GM18867 (cell line): ENCODE results near the gene ANKDD1B.

Source experiments
- ATAC-seq: cut with Tn5 transposase; IDR thresholded peaks from one replicate; pipeline ENCODE4 v1.9.1; 2021; ENCODE audit warnings: mild to moderate bottlenecking, moderate library complexity; ENCODE audit not compliant: unreplicated experiment

Gene ANKDD1B

GRCh38 chr5:75614176-75614575 is 2.9 kb downstream of the ANKDD1B start:
- ATAC-seq, result no peak

- ATAC-seq, result no peak
Observed at GRCh38 chr5:75616371-75616881, 5.2 kb downstream of the ANKDD1B start.

- no peak for ATAC-seq
Observed at GRCh38 chr5:75616971-75617621, 5.8 kb downstream of the ANKDD1B start.

DNA sequence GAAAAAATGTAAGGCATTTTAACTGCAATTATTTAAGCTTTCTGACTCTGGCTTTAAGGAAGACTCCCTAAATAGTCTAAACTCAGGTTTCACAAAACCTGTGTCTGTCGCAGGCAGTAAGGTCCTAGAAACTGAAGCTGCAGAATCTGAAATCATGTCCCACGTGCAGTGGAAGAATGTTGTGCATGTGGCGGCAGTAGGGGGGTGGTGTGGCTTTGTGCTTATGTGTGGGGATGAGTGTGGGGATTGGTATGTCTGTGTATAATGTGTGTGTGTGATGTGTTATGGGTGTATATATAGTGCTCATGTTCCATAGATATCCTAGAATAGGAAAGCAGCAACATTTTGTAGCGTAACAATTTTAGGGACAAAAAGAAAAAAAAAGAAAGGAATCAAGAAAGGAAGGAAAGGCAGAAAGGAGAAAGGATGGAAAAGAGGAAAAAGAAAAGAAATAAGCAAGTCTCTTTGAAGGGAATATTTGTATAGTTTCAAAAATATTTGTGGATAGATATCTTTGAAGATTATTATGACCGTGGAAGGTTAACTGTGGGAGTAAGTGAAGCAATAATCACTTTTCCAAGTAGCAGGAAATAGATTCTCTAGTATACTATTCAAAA is 6.6 kb downstream of the ANKDD1B start:
- no peak for ATAC-seq

DNA sequence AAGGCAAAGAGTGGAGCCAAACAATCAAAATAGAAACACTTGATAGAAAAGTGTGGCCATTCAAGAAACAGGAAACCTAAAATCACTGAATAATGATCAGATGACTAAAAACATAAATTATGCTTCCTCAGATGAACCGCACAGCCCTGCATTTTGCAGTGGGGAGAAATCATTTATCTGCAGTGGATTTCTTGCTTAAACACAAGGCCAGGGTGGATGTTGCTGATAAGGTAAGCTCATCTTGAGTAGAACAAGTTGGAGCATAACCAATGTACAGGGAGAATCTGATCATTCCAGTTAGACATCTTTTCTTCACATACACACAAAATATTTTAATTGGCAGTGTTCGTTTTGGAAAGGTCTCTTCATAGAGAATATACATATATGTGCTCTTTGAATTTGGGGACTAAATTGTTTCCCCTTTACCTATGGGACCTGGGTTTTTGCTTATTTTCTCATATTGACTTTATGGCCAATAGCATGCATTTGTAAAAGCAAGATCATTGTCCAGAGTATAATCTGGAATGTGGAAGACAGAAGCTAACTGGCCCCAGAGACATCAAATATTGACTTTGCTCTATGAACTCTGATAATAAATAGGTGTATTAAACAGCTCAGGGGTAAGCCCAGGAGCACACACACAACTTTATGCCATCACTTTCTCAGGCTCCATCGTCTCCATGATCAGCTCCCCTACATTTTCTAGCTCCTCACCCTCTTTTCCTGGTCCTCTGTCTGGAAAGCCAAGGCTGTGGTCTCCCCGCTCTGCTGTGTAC is 9.1 kb downstream of the ANKDD1B start:
- no peak for ATAC-seq

DNA sequence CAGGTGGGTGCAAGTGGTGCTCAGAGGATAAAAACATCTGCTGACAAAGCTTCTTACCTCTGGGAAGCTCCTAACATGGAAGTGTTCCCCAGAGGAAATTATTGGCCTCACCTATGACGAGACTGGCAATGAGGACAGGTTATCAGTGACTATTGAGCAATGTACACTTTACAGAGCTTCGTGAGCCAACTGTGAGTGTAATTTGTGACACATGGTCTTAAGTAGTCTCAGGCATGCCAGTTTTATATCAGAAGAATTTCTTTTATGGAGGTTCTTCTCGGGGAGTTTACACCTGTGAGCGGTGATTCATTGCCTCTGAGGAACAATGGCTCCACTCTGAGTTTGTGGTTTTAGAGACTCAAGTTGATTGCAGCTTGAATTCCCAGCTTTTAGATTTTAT is 11.3 kb downstream of the ANKDD1B start:
- no peak for ATAC-seq

DNA sequence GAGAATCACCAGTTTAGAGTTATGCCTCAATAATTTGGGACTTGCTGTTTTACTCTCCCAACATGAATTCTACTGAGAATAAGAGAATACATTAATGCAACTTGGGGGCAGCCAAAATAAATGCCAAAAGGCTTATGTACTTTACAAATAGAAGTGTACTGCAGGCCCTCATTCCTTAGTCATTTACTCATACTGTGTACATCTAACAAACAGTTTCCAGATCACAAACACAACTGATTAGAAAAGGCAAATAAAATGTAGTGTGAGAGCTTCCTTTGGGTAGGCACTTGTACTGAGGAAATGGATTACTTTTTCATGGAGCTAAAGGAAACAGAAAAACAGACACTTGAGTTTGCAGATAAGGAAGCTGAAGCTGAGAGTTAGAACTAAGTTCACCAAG is 12.6 kb downstream of the ANKDD1B start:
- no peak for ATAC-seq

- ATAC-seq, result no peak
Observed at GRCh38 chr5:75626959-75627358, 15.7 kb downstream of the ANKDD1B start.

DNA sequence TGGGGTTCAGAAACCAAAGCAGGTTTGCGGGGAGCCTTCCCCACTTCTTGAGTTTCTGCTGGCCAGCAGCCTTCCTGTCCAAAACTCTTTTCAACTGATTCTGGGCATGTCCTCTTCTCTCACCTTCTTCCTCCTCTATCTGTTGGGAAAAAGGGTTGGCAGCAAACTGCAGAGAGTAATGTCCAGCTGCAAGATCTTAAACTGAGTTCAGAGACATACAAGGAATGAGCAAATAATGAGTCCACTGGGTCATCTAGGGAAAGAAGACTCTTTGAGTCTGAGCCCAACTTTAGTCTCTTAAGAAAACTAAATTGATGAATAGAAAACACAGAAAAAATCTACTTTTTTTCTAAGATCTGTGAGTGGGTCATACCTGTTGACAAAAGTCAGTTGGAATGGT is 16.5 kb downstream of the ANKDD1B start:
- ATAC-seq, result no peak

GRCh38 chr5:75630875-75631274 is 19.6 kb downstream of the ANKDD1B start:
- no peak for ATAC-seq

GRCh38 chr5:75632321-75632720 is 21.1 kb downstream of the ANKDD1B start:
- no peak for ATAC-seq

DNA sequence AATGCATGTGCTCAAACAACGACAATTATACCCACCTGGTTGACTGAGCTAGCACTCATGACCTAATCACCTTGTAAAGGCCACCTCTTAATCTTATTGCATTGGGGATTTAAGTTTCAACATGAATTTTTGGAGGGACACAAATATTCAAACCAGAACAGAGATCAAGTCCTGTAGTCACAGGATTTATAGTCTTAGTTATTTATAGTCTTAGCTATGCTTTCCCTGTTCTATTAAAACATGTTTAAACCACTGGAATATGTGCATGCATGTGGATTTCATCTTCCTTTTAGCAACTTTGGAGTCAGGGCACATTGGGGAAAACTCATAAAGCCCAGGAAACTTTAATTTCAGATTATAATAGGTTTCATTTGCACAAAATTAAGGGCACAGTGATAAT is 26.7 kb downstream of the ANKDD1B start:
- ATAC-seq, result no peak

DNA sequence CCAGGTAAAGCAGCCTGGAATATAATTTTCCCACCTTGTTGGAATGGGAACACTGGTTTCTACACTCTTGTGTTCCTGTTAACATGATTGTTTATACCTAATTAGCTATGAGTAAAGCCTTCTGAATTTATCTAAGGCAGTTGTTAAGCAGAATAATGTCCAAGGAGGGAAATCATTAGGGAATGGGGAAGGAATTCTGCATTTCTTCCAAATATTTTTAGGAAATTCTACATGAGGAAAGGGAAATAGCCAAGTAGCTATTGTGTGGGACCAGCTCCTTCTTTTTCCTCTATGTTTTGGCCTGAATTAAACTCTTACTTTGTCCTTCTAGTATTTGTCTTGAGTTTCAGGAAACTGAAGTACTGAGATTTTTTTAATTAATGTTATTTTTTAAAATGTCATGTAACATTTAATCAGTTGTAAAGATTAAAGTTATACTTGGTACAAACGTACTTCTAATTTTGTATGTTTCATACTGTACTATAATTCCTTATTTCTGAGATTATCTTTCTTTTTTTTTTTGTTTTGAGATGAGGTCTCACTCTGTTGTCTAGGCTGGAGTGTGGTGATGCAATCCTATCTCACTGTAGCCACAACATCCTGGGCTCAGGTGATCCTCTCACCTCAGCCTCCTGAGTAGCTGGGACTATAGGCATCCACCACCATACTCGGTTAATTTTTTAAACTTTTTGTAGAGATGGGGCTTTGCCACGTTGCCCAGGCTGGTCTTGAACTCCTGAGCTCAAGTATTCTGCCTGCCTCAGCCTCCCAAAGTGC is 28.5 kb downstream of the ANKDD1B start:
- ATAC-seq, result no peak

GRCh38 chr5:75640395-75640794 is 29.1 kb downstream of the ANKDD1B start:
- ATAC-seq, result no peak

DNA sequence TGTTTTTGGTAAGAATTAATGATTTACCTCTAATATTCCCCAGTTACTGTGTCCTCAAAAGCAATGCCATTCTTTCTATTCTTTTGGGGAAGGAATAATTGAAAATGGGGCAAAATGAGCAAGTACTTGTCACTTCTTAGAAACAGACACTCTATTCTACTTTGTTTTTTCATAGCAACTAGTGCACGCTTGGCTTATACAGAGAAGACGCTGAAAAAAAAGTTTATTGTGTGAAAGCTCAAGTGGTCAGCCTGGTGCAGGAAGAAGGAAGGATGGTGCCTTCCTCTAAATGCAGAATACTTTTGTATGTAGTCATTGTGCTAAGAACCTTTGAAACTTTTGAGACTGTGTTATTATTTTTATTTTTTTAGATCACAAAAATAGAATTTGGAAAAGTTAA is 29.6 kb downstream of the ANKDD1B start:
- no peak for ATAC-seq

DNA sequence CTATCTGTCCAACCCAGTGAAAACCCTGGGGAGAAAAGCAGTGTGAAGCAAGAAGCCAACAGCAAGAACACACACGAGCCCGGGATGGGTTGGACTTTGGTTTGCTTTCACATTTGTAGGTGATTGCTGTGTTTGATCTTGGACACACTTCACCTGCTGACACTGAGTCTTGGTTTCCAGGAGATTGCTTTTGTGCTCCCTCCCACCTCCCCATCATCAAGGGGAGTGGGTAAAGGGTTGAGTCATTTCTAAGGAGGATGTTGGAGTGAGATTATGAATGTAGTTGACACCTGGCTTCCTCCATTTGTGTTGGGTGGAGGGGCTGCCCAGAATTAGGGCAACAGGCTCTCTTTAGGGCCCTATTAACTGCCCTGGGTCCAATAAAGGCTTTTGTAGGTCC is 37.5 kb downstream of the ANKDD1B start:
- ATAC-seq, result no peak

DNA sequence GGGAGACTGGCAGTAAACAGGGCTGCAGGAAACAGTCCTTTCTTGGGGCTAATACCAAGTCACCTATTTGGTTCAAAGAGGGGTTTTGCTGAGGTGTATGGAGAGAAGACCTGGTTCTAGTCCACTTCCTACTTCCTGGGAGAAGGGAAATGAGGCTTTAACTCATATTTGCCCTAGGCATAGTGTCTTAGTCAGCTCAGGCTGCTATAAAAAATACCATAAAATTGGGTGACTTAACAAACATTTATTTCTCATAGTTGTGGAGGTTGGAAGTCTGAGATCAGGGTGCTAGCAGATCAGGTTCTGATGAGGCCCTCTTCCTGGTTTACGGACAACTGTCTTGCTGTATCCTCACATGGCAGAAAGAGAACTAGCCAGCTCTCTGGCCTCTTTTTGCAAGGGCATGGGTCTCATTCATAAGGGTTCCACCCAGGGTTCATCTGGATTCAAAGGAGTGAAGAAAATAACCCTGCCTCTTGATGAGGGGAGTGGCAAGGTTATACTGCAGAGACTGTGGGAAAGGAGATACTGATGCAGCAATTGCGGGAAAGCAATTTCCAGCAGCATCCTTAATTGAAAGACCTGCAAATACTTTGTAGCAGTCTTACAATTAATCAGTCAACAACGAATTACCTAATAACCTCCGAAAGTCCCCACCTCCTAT is 40.5 kb downstream of the ANKDD1B start:
- no peak for ATAC-seq

- no peak for ATAC-seq
Observed at GRCh38 chr5:75653521-75653920, 42.3 kb downstream of the ANKDD1B start.

DNA sequence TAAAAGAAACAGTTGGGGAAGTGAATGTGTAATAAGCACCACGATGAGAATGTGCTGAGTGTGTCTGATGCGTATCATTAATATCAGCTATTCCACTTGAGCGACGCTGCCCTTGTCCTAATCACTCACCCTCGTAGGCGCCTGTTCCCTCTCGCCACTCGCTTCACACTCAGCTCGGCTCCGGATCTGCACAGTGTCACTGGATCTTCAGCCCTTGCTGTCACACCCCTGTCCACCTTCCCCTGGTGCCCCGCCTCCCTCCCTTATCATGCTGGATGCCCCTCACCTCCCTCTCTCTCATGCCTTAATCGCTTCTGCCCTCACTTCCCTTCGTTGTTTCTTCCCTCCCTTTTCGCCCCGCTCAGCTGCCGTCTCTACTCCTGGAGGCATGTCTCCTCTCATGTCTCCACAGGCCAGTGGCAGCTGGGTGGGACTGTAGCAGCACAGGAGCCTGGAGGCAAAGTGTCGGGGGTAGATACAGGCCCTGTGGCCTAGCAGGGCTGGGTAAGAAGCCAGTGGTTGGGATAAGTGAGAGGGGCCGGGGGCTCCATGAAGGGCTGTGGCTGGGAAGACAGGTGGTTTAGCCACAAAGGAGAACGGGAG is 43.5 kb downstream of the ANKDD1B start:
- ATAC-seq, result no peak

GRCh38 chr5:75656311-75657003 is 45.2 kb downstream of the ANKDD1B start:
- no peak for ATAC-seq
